ENCODE results near the gene PFDN1.
A peak's percentile ranks its signal among the peaks of the same experiment; 100 is the strongest.

PFDN1 gene

DNA sequence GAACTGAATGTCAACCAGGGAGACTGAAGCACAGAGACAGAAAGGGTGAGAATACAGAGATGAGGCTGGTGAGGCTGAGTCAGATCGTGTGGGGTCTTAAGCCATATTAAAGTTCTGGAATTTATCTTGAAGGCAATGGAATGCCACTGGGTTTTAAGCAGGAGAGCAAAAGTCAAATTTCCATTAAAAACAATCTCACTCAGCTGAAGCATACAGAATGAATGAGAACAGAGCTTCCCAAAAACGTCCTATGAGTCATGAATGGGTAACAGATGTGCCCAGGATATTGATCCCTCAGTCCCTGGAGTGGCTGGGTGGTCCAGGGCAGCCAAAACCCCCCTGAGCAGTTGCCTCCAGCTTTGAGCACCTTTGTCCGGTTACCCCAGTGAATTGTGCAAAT is 44.9 kb downstream of the PFDN1 start:
- DNase-seq = no peak

DNA sequence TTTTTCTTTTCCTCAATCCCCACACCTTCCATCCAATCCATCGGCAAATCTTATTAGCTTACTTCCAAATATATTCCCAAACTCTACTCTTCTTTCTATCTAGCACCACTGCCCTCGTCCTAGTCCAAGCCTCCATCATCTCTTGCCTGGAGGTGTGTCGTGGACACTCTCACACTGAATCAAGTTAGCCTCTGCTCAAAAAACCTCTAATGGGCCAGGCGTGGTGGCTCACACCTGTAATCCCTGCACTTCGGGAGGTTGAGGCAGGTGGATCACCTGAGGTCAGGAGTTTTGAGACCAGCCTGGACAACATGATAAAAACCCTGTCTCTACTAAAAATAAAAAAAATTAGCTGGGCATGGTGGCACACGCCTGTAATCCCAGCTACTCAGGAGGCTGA is 46.2 kb downstream of the PFDN1 start:
- DNase-seq = no peak

DNA sequence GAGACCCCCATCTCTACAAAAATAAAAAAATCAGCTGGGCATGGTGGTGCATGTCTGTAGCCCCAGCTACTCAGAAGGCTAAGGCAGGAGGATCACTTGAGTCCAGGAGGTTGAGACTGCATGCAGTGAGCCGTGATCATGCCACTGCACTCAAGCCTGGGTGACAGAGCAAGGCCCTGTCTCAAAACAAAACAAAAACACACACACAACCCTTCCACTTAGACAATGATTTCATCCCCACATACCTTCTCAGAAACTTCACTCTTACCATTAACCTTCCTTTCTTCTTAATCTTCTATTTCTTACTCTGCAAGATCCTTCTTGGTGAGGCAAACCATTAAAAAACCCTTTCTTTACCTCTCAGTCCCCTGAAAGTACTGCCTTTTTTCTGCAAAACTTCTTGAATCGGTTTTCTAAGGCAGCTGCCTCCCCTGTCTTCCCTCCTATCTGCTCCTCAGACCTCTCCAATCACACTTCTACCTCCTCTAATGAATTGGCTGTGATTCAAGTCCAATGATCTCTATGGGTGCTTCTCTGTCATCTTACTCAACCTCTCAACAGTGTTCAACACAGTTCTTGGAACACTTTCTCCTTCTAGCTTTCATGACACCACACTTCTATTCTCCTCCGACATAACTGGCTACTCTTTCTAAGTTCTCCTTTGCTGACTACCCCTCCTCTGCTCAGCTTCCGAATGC is 47.3 kb downstream of the PFDN1 start:
- no peak for DNase-seq

DNA sequence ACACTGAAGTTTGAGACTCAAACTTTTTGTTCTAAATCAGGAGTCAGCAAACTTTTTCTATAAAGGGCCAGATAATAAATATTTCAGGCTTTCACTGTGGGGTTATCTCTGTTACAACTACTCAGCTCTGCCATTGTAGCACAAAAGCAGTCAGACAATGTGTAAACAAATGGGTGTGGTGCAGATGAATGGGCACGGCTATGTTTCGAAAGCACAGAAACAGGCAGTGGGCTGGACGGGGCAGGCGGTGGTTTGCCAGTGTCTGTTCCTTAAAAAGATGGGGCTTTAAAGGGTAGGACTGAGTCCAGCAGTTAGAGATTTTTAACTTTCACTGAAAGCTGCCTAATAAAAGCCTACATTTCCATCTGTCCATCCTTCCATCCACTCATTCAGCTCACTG is 48.9 kb downstream of the PFDN1 start:
- no peak for DNase-seq

DNA sequence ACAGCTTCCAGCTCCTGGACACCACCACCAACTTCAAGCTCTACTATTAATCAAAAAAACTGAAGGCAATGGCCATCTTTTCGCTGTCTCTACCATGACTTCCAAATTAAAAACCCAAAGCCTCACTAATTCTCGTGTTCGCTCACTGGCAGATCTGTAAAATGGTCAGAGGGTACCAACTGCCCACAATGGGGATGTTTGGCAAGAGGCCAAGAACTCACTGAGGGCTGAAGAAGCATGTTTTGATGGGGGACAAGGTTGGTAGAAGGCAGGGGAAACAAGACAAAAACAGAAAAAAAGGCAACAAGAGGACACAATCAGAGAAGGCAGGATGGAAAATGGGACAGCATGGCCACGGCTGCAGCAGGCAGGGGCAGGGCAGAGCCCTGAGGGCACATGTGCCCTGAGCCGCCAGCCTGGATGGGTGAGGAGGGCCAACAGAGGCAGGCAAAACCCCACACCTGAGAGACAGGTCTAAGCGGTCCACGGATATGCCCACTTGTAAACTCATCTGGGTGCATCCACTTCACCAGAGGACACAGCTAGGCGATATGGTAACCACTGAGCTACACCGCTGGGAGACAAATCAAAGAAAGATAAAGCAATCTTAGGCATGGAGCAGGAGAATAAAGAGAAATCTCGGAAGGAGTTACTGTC is 50.3 kb downstream of the PFDN1 start:
- DNase-seq = no peak

DNA sequence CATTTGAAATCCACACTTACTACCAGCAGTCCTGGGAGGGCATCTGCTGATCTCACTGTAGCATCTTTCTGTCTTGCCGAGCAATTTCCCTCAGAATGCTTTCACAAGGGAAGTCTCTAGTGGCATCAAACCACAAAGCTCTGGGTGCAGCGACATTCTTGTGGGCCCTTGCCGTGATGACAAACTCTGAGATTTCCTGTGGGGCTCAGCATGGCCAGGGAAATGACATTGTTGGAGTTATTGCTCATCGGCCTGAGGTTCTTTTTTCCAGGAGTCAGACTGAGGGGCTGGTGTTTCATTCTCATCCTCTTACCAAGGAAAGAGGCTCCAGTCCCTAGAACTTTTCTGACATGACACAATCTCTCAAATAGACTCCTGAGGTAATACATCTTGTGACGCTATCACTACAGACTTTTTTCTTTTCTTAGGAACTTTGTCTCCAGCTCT is 51.4 kb downstream of the PFDN1 start:
- DNase-seq = peak; percentile 70

DNA sequence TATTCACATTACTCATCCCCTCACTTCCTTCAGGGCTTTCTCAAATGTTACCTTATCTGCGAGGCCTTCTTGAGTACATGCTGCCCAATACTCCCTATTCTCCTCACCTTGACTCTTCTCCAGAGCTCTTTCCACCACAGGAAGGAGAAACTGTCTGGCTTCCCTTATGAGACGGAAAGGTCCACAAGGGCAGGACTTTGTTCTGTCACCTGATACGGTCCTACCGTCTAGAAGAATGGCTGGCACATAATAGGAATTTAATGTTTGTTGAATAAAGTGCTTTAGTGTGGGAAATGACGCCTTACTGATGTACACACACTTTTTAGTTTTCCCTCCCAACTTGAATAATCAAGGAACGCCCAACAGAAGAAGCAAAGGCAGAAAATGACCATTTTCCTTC is 52.5 kb downstream of the PFDN1 start:
- DNase-seq = no peak

DNA sequence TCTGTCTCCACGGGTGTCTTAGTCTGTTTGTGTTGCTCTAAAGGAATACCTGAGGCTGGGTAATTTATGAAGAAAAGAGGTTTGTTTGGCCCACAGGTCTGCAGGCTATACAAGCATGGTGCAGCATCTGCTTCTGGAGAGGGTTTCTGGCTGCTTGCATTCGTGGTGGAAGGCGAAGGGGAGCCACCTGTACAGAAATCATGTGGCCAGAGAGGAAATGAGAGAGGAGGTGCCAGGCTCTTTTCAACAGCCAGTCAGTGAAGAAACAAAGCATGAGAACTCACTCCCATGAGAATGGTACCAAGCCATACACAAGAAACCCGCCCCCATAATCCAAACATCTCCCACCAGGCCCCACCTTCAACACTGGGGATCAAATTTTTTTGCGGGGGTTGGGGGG is 53.4 kb downstream of the PFDN1 start:
- no peak for DNase-seq

DNA sequence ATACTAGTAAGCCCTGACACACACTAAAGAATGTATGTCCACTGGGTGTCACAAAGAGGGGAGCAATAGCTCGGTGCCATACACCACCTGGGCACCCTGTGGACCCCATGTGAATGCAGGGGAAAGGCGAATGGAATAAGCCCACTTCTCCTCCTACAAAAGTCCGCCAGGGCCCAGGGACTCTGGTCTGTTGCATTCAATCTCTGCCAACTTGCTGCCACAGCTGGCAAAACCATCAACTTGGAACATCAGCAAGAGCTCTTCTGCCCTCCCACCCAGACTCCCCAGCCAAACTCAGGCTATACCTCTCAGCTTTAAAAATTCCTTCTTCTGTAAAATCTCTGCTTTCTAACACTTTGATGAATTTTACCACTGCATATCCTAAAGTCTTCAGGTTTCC is 54.5 kb downstream of the PFDN1 start:
- no peak for DNase-seq

DNA sequence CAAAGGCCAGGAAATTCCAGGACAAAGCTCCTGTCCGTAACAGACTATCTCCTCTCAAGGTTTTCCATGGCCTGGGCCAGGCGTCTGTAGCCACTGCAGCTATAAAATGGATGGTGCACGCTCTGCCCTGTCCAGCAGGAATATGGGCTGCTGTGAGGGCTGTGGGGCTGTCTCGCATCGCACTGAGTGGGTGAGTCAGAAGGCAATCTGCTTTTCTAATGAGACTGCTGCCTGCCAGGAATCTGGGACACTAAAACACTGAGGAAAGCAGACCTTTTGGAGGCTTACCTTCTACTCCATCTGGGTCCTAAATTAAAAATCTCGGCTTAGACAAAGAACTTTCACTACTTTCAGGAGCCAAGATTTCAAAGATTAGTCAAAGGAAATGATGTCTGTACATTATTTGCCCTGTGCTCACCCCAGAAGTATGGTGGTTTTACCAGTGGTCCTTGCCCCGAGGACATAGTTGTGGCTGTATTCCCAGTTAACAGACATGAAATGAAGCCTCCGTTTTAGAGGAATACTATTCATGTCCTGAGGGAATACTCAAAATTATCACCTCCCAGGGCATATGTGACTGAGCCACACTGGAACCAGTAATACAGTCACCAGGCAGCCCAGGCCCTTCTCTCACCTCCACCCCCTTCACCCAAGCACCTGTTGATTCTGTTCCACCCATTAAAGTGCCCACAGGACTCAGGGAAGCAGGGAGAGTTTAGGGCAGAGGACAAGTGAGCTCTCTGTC is 56.4 kb downstream of the PFDN1 start:
- DNase-seq = peak; percentile 48

DNA sequence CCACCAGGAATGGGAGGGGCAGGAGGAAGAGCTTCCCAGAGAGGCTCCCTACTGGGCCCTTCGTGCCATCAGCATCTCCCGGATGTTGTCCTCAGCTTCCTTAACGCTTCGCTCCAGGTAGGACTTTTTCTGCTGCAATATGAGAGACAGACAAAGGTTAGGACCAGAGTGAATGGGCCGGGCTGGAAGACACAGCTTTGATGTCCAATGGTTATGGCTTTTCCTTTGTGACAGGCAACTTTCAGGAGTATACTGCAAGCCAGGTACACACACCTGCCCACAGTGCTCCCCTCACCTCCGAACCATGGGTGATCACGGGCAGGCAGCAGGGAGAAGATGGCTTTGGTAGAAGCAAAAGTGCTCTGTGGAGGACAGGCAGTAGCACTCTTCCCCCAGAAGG is 57.0 kb downstream of the PFDN1 start:
- DNase-seq = no peak

DNA sequence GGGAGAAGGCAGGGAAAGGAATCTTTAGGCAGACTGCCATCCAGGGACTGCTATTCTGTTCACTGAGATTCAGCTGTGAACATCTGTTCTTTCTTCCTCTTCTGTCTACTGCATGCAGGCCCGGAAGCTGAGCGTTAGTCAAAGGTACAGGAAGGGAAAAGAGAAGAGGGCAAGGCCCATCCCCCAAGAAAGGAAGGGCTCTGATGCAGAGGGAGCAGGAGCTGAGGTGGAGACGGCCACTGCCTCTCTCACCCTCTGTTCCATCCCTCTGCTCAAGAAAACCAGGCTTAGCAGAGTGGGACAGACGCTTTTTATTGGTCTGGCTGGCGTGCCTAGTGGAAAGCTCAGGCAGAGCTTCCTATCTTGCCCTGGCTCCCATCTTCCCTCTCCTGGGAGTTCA is 57.6 kb downstream of the PFDN1 start:
- DNase-seq = no peak

DNA sequence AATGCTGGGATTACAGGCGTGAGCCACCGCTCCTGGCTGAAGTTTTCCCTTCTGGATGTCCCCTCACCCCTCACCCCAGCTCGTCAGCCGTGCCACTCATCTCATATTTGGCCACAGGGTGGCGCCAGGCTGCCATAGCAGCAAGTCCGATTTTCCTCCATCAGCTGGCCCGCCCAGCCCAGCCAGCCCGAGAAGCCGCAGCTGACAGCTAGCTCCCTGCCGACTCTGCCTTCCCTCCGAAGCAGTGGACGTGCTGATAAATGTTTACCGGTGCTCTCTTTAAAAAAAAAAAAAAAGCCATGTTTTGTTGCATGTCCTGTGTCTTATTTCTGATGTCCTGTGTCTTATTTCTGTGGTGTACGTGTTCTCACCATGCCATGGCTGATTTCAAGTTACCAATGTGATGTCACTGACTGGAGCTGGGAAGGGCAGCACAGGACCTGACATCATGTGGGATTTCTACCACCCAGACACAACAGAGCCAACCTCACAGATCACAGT is 58.3 kb downstream of the PFDN1 start:
- peak; percentile 80 for DNase-seq

DNA sequence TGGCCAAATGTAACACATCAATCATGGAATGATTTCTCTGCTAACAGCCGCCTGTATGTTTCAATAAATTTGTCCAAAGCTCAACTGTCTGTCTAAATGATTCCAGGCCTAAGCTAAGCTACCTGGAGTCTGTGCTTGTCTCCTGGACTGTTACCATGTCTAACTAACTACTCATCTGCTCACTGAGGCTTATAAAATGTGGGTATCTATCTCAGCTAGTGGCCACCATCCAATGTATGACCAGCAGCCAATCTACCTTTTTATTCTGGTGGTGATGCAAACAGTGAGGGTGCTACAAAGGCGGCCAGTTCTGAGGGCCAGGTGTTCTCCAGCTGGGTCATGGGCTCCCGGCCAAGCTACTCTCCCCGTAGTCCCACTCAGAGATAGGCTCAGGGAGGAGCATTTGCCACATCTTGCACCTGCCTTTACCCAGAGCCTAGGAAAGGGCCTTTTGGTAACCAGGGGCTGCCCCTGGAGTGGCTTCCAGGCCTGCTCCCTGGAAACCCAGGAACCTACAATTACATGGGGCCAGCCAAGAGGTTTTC is 59.1 kb downstream of the PFDN1 start:
- no peak for DNase-seq

DNA sequence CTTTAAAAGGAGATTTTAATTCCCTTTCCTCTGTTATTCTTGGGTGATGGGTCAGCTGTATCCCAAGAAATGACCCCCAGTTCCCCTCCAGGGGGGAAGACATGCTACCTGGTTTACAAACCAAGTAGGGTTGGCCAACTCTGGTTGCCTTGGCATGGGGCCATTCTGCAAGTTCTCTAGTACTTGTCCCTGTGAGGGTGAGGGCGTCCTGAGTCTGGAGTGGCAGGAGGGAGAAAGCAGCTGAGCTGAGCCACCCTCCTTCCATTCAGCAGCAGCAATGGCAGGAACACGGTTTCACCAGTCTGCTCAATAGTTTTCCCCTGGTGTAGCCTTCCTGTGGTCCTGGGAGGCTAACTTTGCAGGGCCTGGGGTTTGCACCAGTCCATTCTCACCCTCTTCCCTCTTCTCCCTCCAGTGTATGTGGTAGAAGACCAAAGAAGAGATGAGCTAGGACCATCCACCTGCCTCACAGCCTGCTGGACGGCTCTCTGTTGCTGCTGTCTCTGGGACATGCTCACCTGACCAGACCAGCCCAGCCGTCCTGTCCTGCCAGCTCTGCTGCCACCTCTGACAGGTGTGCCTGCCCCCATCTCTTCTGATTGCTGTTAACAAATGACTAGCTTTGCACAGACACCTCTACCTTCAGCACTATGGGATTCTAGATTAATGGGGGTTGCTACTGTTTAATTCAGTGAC is 59.9 kb downstream of the PFDN1 start:
- no peak for DNase-seq

DNA sequence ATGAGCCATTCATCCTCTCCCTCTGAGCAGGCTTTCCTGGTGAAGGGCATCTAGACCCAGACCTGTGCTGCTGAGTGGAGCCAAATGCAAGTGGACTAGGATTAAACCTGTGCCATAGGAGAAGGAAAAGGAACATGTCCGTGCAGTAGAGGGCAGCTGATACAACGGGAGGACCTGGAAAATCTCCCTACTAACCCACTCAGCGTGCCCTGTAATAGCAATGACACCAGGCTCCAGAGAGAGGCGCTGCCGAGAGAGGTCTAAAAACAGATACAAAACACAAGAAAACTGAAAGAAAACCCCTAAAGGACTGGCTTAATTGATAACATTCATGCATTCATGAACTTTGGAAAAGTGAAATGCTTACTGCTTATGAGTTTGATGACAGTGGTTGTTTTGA is 60.8 kb downstream of the PFDN1 start:
- no peak for DNase-seq

DNA sequence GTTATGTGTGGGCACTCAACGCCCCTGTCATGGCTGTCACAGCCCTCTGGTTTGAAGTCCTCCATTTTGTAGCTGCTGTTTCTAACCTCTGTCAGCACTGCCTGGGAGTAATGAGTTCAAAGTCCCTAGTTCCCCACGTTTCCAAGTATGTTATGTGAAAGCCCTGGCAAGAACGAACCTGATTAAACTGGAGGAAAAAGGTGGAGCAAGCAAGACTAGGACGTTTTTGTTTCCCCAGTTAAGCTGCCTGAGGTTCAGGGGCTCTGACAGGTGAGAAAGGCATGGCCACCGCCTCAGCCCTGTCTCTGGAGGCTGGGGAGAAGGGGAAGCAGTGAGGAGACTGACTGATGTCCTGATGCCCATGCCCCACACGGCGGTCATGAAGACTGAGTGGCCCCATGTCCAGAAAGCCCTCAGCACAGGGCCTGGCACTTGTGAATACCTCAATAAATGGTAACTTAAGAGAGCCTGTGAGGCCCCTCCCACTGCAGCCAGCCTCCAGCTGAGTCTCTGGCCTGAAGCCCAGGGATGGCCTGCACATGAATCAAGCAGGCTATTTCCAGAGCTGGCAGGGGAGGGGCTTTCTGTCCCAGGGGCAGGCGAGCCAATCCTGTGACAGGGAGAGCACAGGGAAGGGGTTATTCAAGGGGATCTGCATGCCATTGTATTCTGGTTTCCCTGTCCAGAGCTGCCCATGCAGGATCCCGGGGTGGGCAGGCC is 61.8 kb downstream of the PFDN1 start:
- peak; percentile 62 for DNase-seq

DNA sequence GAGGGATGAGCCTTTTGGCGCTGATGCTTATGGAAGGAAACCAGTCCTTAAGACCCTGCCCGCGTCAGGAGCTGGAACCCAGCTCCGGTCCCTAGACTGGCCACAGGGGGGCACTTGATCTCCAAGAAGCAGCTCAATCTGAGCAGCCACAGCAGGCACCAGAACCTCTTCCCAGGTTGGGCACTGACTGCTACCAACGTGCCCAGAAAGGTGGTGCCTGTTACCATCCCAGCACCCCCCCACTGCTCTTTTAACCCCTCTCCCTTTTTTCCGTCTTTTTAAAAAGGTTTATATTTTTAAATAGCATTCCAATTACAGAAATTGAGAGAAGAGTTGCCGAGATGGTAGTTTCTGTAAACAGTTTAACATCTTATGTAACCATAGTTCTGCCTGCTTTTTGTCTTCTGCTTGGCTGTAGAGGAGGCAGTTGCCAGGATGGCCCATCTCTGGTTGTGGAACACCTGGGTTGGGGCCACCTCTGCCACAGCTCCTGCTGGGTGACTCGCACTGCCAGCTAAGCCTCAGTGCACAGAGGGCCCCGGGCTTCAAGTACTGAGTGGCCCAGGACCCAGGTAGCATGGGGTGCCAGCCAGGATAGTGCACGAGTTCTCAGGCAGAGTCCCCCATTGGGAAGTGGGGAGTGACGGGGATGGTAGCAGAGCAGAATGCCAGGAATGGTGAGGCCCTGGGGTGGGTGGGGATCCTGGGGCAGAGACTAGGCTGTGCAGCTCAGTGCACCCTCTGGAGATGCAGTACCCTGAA is 62.8 kb downstream of the PFDN1 start:
- peak; percentile 13 for DNase-seq

DNA sequence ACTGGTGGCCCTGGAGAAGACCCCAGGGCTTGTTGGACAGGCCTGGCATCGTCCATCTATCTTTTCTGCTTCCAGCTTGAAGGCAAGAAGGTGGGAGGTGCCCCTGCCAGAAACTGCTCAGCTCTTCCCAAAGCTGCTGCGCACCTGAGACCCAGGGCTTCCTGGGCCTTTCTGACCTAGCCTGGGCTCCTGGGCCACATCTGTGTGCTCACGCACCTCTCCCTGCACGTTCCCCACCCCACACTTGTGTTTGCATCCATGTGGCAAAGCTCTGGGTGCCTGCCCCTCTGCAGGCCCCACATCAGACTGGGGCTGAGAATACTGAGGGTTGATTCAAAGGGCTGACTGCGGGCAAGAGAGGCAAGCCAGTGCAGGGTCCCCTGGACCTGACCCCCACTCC is 63.4 kb downstream of the PFDN1 start:
- no peak for DNase-seq

DNA sequence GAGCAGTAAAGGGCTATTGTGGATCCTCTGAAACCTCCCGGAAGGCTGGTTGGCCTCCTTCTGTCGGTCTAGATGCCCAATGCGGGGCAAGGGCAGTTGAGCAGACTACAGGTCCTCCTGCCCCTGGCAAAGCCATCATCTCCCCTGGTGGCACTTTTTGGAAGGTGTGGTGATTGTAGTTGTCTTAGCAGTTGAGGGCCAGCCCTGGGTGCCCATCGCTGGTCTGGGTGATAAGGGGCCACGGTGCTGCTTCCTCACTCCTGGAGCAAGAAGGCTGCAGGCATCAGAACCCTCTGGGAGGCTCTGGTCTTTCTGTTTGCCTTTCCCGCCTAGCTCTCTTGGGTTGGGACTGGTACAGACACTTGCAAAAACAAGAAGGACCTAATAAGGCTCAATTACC is 64.1 kb downstream of the PFDN1 start:
- no peak for DNase-seq

DNA sequence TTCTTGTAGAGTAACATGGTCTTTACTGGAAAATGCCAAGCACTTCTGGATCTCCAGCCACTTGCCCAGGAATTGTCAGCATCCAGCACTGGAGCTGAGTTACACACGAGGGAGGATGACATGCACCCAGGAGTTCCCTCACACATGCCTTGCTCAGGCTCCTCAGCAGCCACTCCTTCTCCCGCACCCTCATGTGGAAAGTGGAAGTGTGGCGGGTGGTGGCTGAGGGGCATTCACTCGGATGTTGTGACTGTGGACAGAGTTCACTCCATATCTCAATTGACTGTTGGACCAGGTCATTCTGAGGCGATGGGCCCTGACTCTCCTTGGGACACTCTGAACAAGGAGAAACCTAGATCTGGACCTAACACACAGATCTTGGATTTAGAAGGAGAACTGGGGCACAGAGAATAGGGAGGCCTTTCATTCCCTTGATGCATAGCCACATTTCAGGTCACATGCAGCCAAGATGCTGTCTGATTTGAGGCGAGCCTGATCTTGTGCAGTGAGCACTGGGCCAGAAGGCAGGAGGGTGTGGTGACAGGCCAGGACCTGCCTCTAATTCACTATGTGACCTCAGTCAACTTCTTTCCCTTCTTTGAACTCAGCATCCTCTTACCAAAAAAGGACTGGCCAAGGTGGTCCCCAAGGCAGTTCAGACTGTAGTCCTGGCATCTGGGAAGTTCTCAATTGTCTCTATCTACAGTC is 65.9 kb downstream of the PFDN1 start:
- DNase-seq = no peak
